ENCODE data around the gene ACAT2.
A peak's percentile ranks its signal among the peaks of the same experiment; 100 is the strongest.
"Not testable (repeated sequence)": the region's sequence is repeated elsewhere in the genome, so short reads cannot be mapped to it uniquely, and the experiment has no call there.

Gene ACAT2

GRCh38 chr6:159816775-159817174 is 54.9 kb downstream of the ACAT2 start:
- DNase-seq: not testable (repeated sequence)

- no peak for DNase-seq
These were observed 56.3 kb downstream of the ACAT2 start for GRCh38 chr6:159817951-159818739.

- DNase-seq: no peak
These were observed 57.3 kb downstream of the ACAT2 start for GRCh38 chr6:159819098-159819497.

- peak; percentile 15 for DNase-seq
These were observed 58.2 kb downstream of the ACAT2 start for GRCh38 chr6:159819932-159820640.

- no peak for DNase-seq
These were observed 59.3 kb downstream of the ACAT2 start for GRCh38 chr6:159821122-159821521.

GRCh38 chr6:159821726-159822125 is 59.9 kb downstream of the ACAT2 start:
- no peak for DNase-seq

GRCh38 chr6:159823953-159824352 is 62.1 kb downstream of the ACAT2 start:
- no peak for DNase-seq

- DNase-seq: not testable (repeated sequence)
These were observed 62.8 kb downstream of the ACAT2 start for GRCh38 chr6:159824690-159825089.

- no peak for DNase-seq
These were observed 64.2 kb downstream of the ACAT2 start for GRCh38 chr6:159826004-159826403.

- no peak for DNase-seq
These were observed 65.3 kb downstream of the ACAT2 start for GRCh38 chr6:159826968-159827647.

- no peak for DNase-seq
These were observed 66.2 kb downstream of the ACAT2 start for GRCh38 chr6:159828074-159828473.

All from eye (tissue), 1 donor.